Ovary (tissue), 9 donors: ENCODE data around the gene ALDH1A3. TPM values are rescaled to one million over a fixed set of nuclear protein-coding genes. Genes with fewer than 3 reads are reported as not detected.

ENCODE experiments used
- DNase-seq, 5 donors: peaks; one replicate each; pipeline ENCODE4 v3.0.0-alpha.2; 2019 to 2020
- H3K27ac ChIP-seq, 2 donors: fragments of 200-600 bp; one replicate each; pipeline versions ENCODE4 v1.5.1 to v1.8.0; 2019 to 2022
- H3K27me3 ChIP-seq: fragments of 200-600 bp; one replicate; pipeline ENCODE4 v1.8.0; 2022
- H3K36me3 ChIP-seq: fragments of 200-600 bp; sonication (generic); one replicate; pipeline ENCODE4 v1.5.1; 2019
- H3K4me1 ChIP-seq: one replicate; pipeline ENCODE4 v1.8.1; 2013; ENCODE audit warnings: mild to moderate bottlenecking, moderate library complexity; ENCODE audit not compliant: insufficient read depth
- H3K4me3 ChIP-seq: fragments of 200-600 bp; sonication (generic); one replicate; pipeline ENCODE4 v1.5.1; 2017
- H3K9me3 ChIP-seq, 2 donors: fragments of 200-600 bp in 1 of 2; sonication (generic) in 1 of 2; one replicate each; pipeline versions ENCODE4 v1.5.1 to v1.8.1; 2013 to 2019; ENCODE audit warnings: mild to moderate bottlenecking in 1 of 2, moderate library complexity in 1 of 2
- EP300 ChIP-seq: sonication (generic); formaldehyde crosslinking; IDR thresholded peaks from one replicate; pipeline ENCODE4 v1.6.1; 2017; ENCODE audit warnings: antibody characterized with exemption
- POLR2A ChIP-seq: fragments of 450-650 bp; IDR thresholded peaks from one replicate; pipeline ENCODE4 v1.6.1; 2017; ENCODE audit warnings: antibody characterized with exemption, mild to moderate bottlenecking, moderate library complexity
- WGBS, 3 donors: extraction: QIAGEN DNeasy Blood & Tissue Kit in 1 of 3; methylation state at CpG; one replicate each; pipeline versions ENCODE4 v1.1.5 to v1.1.7; 2013 to 2017; 5-methylcytosine and 5-hydroxymethylcytosine counted together
- intact Hi-C, 4 donors: fragments of 100-400 bp; cut with DNase I; formaldehyde crosslinking; loops; one replicate each; pipeline versions ENCODE4 v1.11.0 to v1.15.1; 2022 to 2023
- polyA plus RNA-seq, 2 donors: library from polyadenylated mRNA; stranded (reverse); fragments of 200-250 nt in 1 of 2; fragments of 350-450 nt in 1 of 2; fragmentation: Illumina TruSeq in 1 of 2; extraction: RNeasy Lipid Tissue Mini Kit (QIAGEN cat#74804) in 1 of 2; gene quantifications; one replicate each; pipeline ENCODE4 v1.2.3, GENCODE V29; 2013 to 2014
- total RNA-seq, 7 donors: library from RNA; depleted of rRNA in 2 of 7; stranded (reverse); fragments of >200 nt in 2 of 7; fragmentation: NEBNext Ultra II Directional in 3 of 7; extraction: Animal tissue kit (Norgen Biotek cat#: 25700) in 3 of 7; gene quantifications; one replicate each; pipeline versions ENCODE4 v1.1.0 to v1.2.4, GENCODE V29; 2016 to 2023
- TF ChIP-seq, protein P1 (sequence below), 3 donors: fragments of 450-650 bp in 2 of 3; fragments of 200-600 bp in 1 of 3; IDR thresholded peaks; one replicate each; pipeline versions ENCODE4 v1.5.1 to v1.8.0; 2016 to 2022; ENCODE audit warnings: antibody characterized with exemption in 3 of 3, mild to moderate bottlenecking in 1 of 3
- donor health status: DM: no; HTN: no; CAD: no; lungs with moderate emphysema.
- donor health status: DM: no; HTN: no; CAD: no.
- donor health status: Bipolar disorder and iron deficiency.
- donor health status: DM: yes; HTN: yes; CAD: no.
- donor health status: DM: no; HTN: no; CAD: no.
- donor health status: DM: yes; HTN: yes; CAD: no.

The ALDH1A3 gene
- total and polyA plus RNA-seq, 9 donors, result 2.2 to 73.2 (median 9.9) TPM

DNA sequence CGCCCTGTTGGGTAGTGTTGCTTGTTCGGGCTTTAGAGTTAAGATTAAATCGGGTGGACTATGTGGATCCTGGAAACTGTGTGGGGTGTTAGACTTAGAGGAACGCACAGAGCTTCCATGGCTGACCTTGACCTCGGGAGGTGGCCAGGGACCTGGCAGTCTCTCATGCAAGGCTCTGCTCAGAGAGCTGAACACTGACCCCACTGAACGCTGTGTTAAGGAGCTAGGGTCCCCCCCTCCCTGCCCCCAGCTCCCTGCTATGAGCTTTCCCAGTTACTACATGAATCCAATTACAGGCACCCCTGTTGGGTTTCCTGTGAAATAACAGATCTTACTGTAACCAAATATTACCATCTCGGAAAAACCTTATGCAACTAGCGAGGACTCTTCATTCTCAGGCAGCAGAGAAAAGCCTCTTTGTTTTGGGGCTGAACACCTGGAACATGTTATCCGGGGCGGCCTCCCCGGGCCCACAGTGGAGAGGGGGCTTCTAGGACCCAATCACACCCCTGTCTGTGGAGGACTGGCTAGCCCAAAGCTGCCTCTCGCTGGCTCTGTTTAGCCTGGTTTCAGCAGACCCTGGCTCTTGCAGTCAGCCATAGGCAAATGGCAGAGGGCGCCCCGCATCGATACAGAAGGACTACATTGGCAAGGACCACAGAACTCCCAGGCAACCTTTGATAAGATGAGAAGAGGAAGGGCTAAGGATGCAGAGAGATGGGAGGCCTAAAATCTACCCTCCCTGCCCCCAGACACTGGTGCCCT lies 25.8 kb upstream of the ALDH1A3 start:
- 80 to 83% (median 80%) methylated on average over 15 of the region's 15 CpGs for WGBS, 3 donors
- TF ChIP-seq EP300, result no peak
- no peak for TF ChIP-seq POLR2A
- TF ChIP-seq, protein P1, sequence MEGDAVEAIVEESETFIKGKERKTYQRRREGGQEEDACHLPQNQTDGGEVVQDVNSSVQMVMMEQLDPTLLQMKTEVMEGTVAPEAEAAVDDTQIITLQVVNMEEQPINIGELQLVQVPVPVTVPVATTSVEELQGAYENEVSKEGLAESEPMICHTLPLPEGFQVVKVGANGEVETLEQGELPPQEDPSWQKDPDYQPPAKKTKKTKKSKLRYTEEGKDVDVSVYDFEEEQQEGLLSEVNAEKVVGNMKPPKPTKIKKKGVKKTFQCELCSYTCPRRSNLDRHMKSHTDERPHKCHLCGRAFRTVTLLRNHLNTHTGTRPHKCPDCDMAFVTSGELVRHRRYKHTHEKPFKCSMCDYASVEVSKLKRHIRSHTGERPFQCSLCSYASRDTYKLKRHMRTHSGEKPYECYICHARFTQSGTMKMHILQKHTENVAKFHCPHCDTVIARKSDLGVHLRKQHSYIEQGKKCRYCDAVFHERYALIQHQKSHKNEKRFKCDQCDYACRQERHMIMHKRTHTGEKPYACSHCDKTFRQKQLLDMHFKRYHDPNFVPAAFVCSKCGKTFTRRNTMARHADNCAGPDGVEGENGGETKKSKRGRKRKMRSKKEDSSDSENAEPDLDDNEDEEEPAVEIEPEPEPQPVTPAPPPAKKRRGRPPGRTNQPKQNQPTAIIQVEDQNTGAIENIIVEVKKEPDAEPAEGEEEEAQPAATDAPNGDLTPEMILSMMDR (IDR thresholded peaks at IDR 0.05), result no peak
- no peaks in the 10 kb centered on the region for H3K9me3 ChIP-seq
- peaks cover 4% of the 10 kb centered on the region for H3K4me1 ChIP-seq
- no peak overlapping the region for H3K4me3 ChIP-seq
- no peak for DNase-seq
- H3K27me3 ChIP-seq, result no peaks in the 10 kb centered on the region
- no peak overlapping the region for H3K27ac ChIP-seq
- intact Hi-C loops, result no loop called here
- H3K36me3 ChIP-seq, result no peaks in the 10 kb centered on the region

DNA sequence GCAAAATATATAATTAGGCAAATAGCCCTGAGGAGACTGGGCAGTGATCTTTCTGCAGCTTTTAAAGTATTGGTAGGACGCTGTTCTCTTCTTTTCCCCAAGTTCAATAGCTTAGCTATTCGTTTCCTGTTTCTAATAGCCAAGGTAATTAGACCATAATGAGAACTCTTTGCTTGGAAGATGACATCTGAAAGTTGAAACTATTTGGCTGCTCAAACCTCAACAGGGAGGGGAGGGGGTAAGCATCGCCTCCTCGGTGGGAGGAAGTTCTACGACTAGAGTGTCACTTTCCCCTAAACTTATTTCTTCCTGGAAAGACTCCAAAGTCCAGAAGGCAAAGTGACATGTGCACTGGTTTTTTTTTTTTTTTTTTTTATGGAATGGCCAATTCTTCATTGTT lies 22.8 kb upstream of the ALDH1A3 start:
- no peaks in the 10 kb centered on the region for H3K9me3 ChIP-seq
- DNase-seq, result no peak
- intact Hi-C loops, result no loop called here
- no peaks in the 10 kb centered on the region for H3K27me3 ChIP-seq
- no peaks in the 10 kb centered on the region for H3K36me3 ChIP-seq
- no peak overlapping the region for H3K27ac ChIP-seq
- WGBS, 3 donors, result 10 to 20% (median 12%) methylated on average over 5 of the region's 5 CpGs
- H3K4me3 ChIP-seq, result no peak overlapping the region
- no peak for TF ChIP-seq POLR2A
- TF ChIP-seq, protein P1 (IDR thresholded peaks at IDR 0.05), result no peak
- no peak for TF ChIP-seq EP300
- no peaks in the 10 kb centered on the region for H3K4me1 ChIP-seq

DNA sequence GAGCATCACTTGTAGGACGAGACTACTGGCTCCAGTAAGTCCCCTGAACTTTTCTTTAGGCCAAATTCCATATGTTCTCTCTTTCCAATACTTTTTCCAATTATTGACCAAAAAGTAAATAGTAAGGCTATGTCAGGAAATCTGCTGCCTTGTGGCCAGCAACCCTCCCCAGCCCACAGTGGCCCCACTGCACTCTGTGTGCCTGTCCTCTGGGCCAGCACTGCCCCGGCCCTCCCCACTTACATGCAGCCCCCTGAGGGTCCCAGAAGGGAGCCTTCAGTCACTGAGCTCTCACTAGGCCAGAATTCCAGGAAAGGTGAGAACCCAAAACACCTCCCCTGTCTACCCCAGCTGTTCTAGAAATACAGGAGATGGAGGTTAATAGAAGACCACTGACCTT lies 21.3 kb upstream of the ALDH1A3 start:
- H3K27me3 ChIP-seq, result no peaks in the 10 kb centered on the region
- H3K27ac ChIP-seq, result no peak overlapping the region
- no peak overlapping the region for H3K4me3 ChIP-seq
- no peak for TF ChIP-seq EP300
- TF ChIP-seq, protein P1 (IDR thresholded peaks at IDR 0.05), result no peak
- no peak for TF ChIP-seq POLR2A
- H3K4me1 ChIP-seq, result no peaks in the 10 kb centered on the region
- WGBS, 3 donors, result 91 to 98% (median 98%) methylated on average over 2 of the region's 2 CpGs
- no peak for DNase-seq
- no peaks in the 10 kb centered on the region for H3K36me3 ChIP-seq
- H3K9me3 ChIP-seq, result no peaks in the 10 kb centered on the region
- intact Hi-C loops, result no loop called here

DNA sequence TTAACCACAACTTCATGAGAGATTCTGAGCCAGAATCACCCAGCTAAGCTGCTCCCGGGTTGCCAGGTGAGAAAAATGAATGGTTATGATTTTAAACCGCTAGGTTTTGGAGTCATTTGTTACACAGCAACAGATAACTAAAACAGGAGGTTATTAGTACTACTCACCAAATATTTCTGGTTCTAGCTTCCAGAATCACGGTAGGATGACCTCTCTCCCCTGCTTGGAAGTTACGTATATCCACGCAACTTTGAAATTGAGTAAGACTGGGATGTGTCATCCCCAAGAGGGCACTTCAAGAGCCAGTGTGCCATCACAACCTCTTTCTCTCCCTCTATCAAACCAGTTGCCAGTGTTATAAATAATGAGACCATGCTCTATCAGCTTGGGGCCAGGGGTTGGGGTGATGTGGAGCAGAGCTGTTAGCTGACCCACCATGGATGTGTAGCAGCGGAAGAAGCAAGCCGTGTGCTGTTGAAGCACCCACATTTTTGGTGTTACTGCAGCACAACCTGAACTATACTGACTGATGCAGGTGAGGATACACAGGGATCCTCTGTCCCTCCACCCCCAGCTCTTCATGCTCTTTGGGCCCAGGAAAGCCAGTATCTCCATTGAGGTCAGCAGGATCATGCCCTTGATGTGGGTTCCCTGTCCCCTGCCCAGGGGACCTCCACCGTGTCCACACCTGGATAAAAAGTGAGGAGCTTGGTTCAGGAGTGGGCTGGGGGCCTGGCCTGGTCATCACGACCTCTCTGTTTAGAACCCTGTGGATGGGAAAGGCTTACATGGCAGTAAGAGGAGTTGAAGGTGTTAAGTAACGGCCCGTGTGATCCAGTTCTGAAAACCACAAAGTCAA lies 19.4 kb upstream of the ALDH1A3 start:
- no peak overlapping the region for H3K4me3 ChIP-seq
- DNase-seq, result no peak
- TF ChIP-seq EP300 (no peak), POLR2A (no peak)
- TF ChIP-seq, protein P1 (IDR thresholded peaks at IDR 0.05), result no peak
- no peak overlapping the region for H3K27ac ChIP-seq
- H3K36me3 ChIP-seq, result no peaks in the 10 kb centered on the region
- intact Hi-C loops, result no loop called here
- no peaks in the 10 kb centered on the region for H3K27me3 ChIP-seq
- no peaks in the 10 kb centered on the region for H3K4me1 ChIP-seq
- 90 to 97% (median 92%) methylated on average over 11 of the region's 11 CpGs for WGBS, 3 donors
- H3K9me3 ChIP-seq, result no peaks in the 10 kb centered on the region
